NCI-H128 (cell line): ENCODE measurements around the gene CYP26B1.

Source experiments
- DNase-seq: peaks from one replicate; lab custom pipeline; 2025; ENCODE audit not compliant: unreplicated experiment; lab: John Stamatoyannopoulos, UW

Gene CYP26B1

DNA sequence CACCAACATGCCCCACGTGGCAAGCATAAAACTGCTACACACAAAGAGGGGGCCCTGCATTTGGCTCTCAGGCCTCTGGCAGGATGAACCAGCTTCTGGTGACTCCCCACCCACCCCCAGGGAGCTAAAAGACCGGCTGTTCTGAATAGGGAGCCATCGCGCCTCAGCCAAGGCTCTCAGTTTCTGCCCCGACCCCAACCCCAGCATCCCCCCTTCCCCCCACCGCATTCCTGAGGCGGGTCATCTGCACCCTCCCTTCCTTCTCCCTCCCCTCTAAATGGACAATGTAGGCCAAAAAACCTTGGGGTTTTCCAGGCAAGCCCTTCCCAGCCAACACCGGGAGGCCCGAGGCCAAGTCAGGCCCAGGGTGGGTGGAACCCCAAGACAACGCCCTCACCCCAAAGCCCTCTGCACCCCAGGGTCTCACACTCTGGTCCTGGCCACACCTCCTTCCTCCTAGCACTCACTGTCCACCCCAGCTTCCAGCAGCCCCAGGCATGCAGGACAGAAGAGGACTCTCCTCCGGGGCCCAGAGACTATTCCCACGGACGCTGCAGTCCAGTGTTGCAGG is 5.7 kb downstream of the CYP26B1 start:
- no peak for DNase-seq

DNA sequence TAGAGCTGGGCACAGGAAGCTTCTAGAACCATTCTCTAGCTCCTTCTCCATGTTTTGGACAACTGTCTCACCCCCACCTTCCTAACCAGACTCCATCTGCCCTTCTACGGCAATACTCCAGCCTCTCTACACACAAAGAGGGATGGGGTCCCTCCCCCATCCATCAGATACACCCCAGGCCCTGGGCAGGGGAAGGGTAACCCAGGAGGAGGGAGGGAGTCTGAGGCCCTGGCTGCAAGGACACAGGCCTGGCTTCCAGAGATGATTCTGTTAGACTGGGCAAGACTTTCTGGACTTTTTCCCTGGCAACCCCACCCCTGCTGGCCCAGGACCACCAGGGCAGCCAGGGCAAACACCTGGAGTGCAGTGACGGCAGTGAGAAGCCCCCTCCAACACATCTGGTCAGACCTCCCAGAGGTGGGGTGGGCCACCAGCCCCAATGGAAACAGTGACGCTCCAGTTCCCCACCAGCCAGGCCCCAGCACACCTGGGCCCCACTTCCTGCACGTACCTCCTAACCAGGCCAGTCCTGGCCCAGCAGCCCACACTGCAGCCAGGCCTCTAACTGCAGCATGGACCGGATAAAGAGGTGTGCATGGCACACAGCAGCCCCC is 6.5 kb downstream of the CYP26B1 start:
- no peak for DNase-seq

DNA sequence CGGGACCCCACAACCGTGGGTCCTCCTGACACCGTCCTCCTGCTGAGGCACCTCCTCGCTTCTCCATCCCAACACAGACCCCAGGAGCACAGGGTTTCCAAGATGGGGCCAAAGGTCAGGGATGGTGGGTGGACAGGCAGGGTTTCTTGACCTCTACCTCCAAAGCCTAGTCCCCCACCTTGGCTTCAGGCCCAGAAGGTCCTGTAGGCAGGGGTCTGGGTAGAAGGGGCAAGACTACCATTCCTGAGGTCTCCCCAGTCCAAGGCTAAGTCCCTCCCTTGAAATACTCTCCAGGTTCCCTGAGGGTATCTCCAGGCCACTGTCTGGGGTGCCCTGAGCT is 7.1 kb downstream of the CYP26B1 start:
- no peak for DNase-seq

DNA sequence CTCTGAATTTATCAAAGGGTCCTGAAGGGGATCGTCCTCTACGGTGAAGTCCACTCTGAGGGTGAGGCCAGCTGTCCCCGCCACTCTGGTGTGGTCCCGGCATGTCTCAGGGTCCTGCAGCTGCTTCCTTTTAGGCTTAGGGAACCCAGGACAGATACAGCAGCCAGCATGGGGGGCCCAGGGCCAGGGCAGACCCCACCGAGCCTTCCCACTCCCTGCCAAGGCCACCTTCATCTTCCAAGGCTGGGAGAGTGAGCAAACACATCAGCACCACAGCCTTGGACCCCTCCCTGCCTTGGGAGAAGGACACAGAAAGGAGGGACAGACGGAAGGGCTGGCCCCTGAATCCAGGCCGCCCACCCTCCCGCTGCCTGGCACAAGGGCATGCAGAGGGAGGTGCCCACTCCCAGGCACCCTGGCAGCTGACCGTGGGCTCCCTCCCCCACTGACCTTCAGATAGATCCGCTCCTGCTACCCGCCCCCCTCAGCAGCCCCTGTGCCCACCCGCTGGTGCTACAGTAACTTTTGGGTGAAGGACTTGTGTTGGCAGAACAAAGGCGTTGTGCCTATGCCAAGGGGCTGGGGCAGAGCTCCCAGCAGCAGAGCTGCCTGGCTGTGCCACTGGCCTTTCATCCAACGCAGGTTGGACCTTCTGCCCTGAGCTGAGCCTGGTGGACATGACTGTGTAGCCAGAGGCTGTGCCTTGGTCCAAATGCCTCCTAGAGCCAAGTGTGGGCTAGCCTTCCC is 7.6 kb downstream of the CYP26B1 start:
- DNase-seq, result no peak

DNA sequence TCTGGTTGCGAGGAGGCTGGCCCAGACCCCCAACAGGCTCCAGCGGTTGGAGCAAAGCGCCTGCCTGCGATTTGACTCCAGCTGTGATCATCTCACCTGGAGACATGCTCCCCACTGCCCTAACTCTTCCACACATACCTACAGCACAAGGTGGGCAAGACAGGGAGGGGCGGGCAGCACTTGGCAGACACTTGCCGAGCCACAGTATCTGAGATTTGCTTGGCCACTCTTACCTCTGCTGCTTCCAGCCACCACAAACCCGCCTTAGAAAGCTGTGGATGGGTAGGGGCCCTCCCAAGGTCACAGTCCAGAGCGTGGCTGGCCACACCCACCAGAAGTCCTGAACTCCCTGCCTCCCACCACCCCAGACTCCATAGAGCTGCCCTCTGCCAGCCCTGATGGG is 8.2 kb downstream of the CYP26B1 start:
- no peak for DNase-seq

DNA sequence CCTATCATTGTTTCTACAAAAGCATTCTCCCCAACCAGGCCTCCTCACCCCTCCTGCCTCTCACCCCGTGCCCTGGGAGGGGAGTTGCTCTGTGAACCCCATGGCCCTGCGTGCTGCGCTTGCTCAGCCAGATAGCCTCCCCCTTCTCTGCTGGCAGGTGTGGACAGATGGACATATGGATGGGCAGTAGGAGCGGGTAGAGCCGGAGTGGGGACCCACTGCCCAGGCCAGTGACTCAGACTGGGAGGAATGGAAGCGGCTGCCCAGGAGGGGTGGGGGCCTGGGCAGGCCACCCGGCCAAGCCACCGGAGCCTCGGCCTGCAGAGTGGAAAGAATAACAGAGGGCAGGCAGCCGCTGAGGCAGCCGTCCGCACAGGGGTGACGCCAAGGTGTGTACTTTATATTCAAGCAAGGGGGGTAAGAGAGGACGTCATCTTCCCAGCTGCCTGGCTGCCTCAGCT is 8.7 kb downstream of the CYP26B1 start:
- no peak for DNase-seq

DNA sequence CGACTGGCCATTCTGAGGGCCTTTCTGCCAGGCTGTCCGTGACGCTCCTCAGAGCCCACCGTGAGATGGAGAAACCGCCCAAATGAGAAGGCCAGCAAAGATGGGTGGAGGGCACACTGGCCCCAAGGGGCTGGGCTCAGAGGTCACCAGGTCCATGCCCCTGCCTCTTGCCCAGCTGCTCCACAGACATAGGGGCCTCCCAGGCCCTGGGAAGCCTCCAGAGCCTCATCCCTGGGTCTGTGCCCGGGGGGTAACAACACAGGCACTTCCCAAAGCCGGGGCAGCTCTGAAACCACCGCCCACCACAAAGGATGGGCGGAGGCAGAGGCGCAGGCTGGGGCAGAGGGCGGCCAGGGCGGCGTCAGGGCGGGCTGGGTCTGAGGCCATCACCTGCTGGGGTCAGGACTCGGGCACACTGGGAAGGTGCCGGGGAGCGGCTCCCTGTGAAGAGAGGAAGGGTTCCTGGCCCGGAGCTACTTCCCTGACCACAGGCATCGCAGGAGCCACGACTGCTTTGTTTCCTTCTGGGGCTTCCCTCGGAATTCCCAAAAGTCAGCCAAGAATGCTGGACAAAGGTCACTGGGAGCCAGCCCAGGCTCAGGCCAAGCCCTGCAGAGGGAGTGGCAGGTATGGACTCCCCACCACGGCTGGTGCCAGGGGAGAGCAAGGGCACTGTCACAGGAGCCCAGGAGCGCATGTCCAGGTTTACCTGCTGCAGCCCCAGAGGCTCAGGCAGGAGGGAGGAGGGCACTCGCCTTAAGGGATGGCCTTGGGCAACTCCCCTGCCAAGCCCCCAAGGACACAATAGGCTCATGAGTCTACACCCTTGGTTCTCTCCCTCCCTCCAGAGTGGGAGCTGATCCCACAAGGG is 9.4 kb downstream of the CYP26B1 start:
- no peak for DNase-seq

DNA sequence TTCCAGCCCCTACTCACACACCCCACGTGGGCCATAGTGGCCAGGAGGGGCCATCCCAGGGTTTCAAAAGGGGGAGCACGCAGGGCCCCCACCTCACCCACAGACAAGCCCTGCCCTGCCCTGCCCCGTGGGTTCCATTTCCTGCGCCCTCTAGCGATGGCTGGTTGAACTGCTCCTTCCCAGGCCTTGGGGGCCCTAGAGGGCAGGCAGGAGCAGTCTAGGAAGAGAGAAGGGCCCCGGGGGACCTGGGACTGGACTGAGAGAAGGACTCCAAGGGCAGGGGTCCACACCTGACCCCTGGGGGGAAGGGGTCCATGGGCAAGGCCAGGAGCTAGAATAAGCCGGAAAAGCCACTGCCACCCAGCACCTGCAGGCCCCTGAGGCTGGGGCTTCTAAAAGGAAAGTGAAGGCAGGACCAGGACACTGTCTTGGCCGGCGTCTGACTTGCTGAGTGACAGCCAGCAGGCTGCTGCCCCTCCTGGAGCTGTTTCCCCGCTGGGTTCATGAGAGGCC is 10.1 kb downstream of the CYP26B1 start:
- peak; percentile 29 for DNase-seq

DNA sequence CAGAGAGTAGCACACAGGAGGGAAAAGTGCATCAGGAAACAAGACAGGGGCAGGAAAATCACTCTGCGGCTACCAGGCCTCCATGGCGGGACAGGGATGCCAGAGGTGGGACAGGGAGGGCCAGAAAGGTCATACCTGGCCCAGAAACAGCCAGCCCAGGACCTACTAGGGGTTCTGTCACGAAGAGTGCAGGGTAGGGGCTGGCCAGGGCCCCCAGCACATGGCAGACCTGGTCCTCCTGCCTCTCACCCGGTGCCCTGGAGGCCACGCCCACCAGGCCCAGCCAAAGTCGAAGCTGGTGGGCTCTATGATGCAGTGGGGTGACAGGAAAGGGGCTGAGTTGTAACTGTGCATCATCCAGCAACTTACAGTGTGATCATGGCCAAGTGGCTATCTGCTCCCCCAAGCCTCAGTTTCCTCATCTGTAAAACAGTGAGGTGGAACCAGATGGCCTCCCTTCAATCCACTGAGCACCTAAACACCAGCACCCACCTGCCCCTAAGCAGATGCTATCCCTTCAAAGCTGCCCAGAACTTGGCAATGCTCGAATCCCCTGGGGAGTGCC is 10.6 kb downstream of the CYP26B1 start:
- no peak for DNase-seq

DNA sequence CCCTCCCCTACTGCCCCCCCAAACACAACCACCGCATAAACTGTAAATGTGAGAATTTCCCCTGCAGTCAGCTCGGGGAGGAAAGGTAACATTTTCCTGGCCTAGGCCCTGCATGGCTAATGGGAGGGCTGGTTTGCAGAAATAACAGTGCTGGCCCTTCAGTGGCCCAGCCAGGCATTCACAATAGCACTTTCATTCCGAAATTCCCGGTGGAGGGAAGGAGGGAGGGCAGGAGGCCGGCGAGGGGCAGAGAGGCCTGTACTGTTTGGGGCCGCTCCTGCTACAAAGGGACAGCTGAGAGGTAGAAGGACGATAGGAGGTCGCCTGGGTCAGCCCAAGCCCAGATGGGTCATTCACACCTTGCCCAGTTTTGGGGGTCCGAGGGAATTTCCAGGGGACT is 11.3 kb downstream of the CYP26B1 start:
- no peak for DNase-seq

DNA sequence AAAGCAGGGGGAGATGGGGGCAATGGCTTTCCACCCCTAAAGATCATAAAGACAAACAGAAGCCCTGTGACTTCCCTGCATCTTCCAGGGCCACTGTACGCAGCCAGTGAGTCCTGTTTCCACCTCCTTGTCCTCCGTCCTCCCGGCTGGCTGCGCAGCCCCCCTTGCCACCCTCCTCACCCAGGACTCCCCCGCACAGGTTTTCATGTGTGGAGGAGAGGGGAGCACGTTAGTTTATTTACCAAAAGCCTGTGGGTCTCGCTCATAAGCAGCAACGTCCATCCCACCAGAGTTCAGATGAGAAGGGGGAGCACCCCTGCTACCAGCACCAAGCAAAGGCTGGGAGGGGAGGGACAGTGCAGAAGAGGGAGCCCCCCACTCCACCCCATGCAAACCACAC is 11.7 kb downstream of the CYP26B1 start:
- DNase-seq, result no peak

DNA sequence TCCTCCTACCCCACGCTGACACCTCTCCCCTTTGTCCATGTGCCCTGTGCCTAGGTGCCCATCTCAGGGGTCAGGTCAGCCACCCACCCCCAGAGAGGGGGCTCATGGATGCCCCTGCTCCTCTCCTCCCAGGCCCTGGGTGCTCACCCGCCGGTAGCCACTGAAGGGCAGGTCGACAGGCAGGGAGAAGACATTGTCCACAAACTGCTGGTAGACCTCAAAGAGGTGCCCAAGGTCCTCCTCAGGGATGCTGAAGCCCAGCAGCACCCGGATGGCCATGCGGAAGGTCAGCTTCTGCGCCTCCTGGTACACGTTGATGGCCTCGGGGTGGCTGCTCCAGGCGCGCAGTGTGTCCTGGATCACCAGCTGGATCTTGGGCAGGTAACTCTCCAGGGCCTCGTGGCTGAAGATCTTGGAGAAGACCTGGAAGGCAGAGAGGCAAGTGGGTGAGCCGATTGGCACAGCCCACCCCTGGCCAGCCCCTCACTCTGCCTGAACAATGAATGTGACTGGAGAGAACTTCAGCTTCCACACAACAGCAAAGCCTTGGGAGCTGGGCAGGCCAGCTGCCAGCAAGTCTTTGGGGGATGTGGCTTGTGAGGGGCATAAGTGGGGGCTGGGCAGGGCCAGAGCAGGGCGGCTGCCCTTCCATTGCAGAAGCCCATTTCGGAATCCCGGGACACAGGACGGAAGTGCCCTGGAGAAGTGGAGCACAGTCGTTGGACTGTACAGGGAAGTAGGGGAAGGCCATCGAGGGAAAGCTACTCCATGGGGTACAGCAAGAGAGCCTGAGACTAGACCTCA is 12.5 kb downstream of the CYP26B1 start:
- DNase-seq, result no peak

DNA sequence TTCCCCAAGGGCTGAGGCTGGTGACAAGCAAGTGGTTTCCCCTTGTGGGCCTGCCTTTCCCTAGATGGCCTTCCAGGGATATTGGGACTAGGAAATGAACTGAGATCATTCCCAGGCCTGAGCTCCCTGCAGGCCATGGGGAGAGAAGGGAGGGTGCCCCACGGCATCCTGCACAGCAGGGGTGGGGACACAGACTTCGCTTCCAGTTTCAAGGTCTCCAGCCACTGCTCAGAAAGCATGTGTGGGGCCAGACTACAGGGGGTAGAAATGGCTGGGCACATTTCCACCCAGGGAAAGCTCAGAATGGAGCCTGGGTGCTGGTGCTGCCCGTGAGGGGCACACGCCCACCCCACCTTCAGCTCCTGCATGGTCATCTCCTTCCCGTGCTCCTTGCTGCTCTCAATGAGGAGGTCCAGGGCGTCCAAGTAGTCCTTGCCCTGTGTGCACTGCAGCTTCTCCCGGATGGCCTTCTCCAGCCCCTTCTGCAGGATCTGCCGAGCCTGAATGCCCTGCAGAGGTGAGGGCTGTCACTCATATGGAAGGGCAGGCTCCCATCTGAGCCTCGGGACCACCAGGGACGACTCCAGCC is 13.2 kb downstream of the CYP26B1 start:
- no peak for DNase-seq

DNA sequence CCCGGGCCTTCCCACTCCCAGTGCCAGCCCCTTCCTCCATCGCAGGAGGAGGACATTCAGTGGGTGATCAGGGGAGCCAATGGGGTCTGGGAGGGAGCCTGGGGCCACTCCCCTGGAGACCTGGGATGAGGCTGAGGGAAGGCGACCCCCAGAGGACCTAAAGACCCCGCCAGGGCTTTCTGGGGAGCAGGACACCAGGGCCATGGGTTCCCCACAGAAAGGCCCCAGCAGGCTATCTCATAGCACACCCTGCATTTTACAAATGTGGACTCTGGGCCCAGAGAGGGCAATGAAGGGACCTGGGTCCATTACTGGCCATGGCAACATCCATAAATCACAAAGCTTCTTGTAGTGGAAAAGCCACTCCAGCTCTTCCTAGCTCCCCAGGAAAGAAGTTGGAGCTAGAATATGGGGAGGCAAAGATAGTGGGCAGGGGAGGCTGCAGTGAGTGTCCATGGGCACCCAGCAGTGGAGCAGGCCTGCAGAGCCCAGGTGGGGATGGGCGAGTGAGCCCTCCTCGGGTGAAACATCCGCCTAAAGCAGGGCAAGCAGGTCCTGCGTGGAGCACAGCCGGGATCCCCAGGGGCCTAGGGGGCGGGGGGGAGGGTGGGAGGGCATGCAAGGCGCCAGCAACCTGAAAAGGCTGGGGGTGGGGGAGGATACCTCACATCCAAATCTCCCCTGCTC is 13.8 kb downstream of the CYP26B1 start:
- no peak for DNase-seq

DNA sequence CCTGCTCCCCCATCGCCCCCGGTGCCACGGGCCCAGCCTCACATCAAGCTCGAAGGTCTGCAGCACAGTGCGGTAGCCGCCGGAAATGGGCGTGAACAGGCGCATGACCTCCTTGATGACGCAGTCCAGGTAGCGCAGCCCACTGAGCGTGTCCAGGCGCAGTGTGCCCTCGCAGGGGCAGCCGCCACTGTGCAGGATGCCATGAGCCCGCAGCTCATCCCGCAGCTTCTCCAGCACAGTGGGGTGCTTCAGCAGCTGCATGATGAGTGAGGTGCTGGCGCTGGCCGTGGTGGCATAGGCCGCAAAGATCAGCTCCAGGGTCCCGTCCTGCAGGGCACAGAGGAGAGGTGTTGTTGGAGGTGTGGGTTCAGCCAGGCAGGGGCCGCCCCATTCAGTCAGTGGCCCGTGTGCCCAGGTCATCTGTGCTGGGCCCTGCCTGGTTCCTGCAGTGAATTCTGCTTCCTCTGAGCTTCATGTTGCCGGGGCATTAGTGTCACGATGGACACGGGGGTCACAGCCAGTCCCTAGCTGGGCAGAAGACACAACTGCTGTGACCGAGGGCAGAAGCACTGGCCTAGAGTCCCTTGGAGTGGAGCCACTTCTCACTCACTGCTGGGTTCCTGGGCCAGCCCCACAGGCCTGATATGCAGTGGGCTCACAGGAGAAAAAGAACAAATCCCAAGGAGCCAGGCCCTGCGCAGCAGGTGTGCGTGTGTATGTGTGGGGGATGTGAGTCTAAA is 14.5 kb downstream of the CYP26B1 start:
- DNase-seq, result no peak

DNA sequence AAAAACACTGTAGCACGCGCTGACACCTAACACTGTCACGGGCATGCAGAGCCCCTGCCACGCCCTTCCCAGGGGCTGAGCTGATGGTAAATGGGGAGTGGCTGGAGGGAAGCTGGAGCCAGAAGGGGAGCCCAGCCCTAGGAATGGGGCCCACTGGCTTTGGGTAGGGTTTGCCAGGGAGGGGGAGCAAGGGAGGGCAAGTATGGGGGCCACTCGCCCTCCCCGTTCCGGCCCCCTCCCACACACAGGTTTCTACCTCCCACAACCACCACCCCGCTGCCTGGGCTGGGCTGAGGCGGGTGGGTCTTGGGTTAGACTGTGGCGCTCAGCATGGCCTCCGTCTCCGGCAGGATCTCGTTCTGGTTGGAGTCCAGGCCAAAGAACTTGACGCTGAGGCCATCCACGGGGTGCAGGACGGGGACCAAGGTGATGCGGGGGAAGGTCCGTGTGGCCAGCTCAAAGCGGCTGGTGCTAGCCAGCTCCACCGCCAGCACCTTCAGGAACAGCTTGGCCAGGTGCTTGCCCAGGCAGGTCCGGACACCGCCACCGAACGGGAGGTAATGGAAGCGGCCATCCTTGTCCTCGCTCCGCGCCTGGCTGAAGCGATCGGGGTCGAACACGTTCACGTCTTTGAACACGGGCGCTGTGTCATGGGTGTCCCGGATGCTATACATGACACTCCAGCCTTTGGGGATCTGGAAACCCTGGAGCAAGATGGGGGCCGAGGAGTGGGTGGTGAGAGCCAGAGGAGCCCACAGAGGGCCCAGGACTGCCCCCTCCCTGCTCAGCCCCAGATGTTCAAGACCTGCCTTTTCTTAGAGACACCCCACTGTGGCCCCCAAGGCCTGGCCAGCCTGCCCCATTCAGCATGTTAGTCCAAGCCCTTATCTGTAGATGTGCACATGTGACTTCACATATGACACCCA is 15.5 kb downstream of the CYP26B1 start:
- no peak for DNase-seq

DNA sequence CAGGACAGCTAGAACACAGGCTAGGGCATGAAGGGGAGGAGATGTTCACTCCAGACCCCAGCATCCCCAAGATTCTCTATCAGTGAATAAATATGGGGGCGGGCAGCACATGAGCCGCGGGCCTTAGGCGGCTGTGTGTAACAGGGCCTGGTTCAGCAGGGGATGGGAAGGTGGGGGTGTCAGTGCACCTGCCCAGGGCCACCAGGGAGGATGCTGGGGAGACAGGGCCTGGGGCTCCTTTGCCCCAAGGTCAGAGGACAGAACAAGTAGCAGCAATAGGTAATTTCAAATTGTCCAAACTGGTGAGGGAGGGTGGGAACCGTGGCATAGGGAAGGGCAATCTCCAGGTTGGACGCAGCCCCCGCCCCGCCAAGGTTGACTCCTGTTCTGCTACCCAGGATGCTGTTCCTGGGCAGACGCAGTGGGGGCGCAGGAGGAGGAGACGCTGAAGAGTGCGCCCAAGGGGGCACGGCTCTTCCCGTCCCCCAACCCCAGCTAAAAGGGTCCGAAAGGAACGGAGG is 16.2 kb downstream of the CYP26B1 start:
- DNase-seq, result no peak
